Neuronal stem cell (in vitro differentiated cells): ENCODE results near the gene TSNAX.
A peak's percentile ranks its signal among the peaks of the same experiment; 100 is the strongest.
"Not testable (repeated sequence)": the region's sequence is repeated elsewhere in the genome, so short reads cannot be mapped to it uniquely, and the experiment has no call there.

Experiments used
- DNase-seq: peaks from one replicate; pipeline ENCODE4 v3.0.0-alpha.2; 2013; ENCODE audit warnings: low spot score
- H2AFZ ChIP-seq: one replicate; pipeline ENCODE4 v1.6.1; 2013; ENCODE audit warnings: mild to moderate bottlenecking, low read length, inconsistent platforms
- H2AK5ac ChIP-seq: 2 replicates; pipeline ENCODE4 v1.6.1; 2013; ENCODE audit warnings: low read depth, mild to moderate bottlenecking, inconsistent platforms, low read length, moderate library complexity, mixed read lengths
- H2BK120ac ChIP-seq: 2 replicates; pipeline ENCODE4 v1.6.1; 2013; ENCODE audit warnings: low read depth, mild to moderate bottlenecking, inconsistent platforms, low read length, moderate library complexity, mixed read lengths
- H2BK12ac ChIP-seq: one replicate; pipeline ENCODE4 v1.6.1; 2013; ENCODE audit warnings: low read length, inconsistent platforms
- H2BK15ac ChIP-seq: 2 replicates; pipeline ENCODE4 v1.6.1; 2013; ENCODE audit warnings: mild to moderate bottlenecking, low read length, inconsistent platforms, mixed read lengths
- H2BK5ac ChIP-seq: one replicate; pipeline ENCODE4 v1.6.1; 2013; ENCODE audit warnings: inconsistent platforms, mild to moderate bottlenecking, low read length, moderate library complexity
- H3K14ac ChIP-seq: one replicate; pipeline ENCODE4 v1.6.1; 2013; ENCODE audit warnings: low read length, inconsistent platforms
- H3K18ac ChIP-seq: 2 replicates; pipeline ENCODE4 v1.6.1; 2013; ENCODE audit warnings: low read length, inconsistent platforms
- H3K23ac ChIP-seq: 2 replicates; pipeline ENCODE4 v1.6.1; 2013; ENCODE audit warnings: low read depth, mild to moderate bottlenecking, mixed read lengths, low read length, inconsistent platforms; ENCODE audit not compliant: poor library complexity
- H3K27ac ChIP-seq: replicated peaks from 3 replicates; pipeline ENCODE4 v1.5.1; 2013; ENCODE audit warnings: low read length, inconsistent platforms
- H3K27me3 ChIP-seq, 3 experiments: 2 replicates each; pipeline ENCODE4 v1.6.1; 2013; ENCODE audit warnings: low read length in 3 of 3, mild to moderate bottlenecking in 2 of 3, inconsistent platforms in 1 of 3, low read depth in 1 of 3, mixed read lengths in 1 of 3, moderate library complexity in 1 of 3; ENCODE audit not compliant: control insufficient read depth in 3 of 3, insufficient read depth in 3 of 3
- H3K36me3 ChIP-seq, 2 donors: replicated peaks in 1 of 2; 2 replicates each; pipeline ENCODE4 v1.6.1; 2013; ENCODE audit warnings: low read length in 2 of 2; ENCODE audit not compliant: control insufficient read depth in 2 of 2, insufficient read depth in 2 of 2
- H3K4ac ChIP-seq: 2 replicates; pipeline ENCODE4 v1.6.1; 2013; ENCODE audit warnings: inconsistent platforms, mild to moderate bottlenecking, low read length, moderate library complexity
- H3K4me1 ChIP-seq, 2 donors: 1 replicate in 1 of 2; 2 replicates in 1 of 2; pipeline ENCODE4 v1.6.1; 2013; ENCODE audit warnings: low read length in 2 of 2, low read depth in 1 of 2; ENCODE audit not compliant: control insufficient read depth in 2 of 2, insufficient read depth in 1 of 2
- H3K4me2 ChIP-seq: one replicate; pipeline ENCODE4 v1.6.1; 2013; ENCODE audit warnings: mild to moderate bottlenecking, low read length, inconsistent platforms; ENCODE audit not compliant: insufficient read depth, poor library complexity, severe bottlenecking
- H3K4me3 ChIP-seq, 2 donors: 2 replicates each; pipeline ENCODE4 v1.5.1; 2013; ENCODE audit warnings: low read length in 2 of 2, mild to moderate bottlenecking in 2 of 2, inconsistent platforms in 1 of 2, moderate library complexity in 1 of 2
- H3K79me1 ChIP-seq: one replicate; pipeline ENCODE4 v1.6.1; 2013; ENCODE audit warnings: low read depth, mild to moderate bottlenecking, inconsistent platforms, low read length, moderate library complexity
- H3K9ac ChIP-seq: one replicate; pipeline ENCODE4 v1.6.1; 2013; ENCODE audit warnings: mild to moderate bottlenecking, low read depth, low read length, inconsistent platforms; ENCODE audit not compliant: poor library complexity
- H3K9me3 ChIP-seq, 2 donors: replicated peaks in 1 of 2; 2 replicates each; pipeline versions ENCODE3 to v1.6.1; 2013; ENCODE audit warnings: low read length in 2 of 2, mild to moderate bottlenecking in 2 of 2, inconsistent platforms in 1 of 2, low read depth in 1 of 2, mixed read lengths in 1 of 2, moderate library complexity in 1 of 2; ENCODE audit not compliant: control insufficient read depth in 2 of 2, insufficient read depth in 1 of 2
- H4K8ac ChIP-seq: one replicate; pipeline ENCODE4 v1.6.1; 2013; ENCODE audit warnings: low read depth, mild to moderate bottlenecking, inconsistent platforms, low read length, moderate library complexity
- H4K91ac ChIP-seq: one replicate; pipeline ENCODE4 v1.6.1; 2013; ENCODE audit warnings: low read length, low read depth, mild to moderate bottlenecking, inconsistent platforms; ENCODE audit not compliant: poor library complexity
- WGBS, 2 donors: extraction: QIAGEN DNeasy Blood & Tissue Kit; methylation state at CpG; one replicate each; pipeline ENCODE4 v1.1.7; 2013; ENCODE audit warnings: missing lambda C conversion rate in 2 of 2, mixed read lengths in 1 of 2; ENCODE audit not compliant: insufficient read length in 2 of 2, insufficient replicate concordance in 1 of 2; ENCODE audit errors: extremely low coverage in 2 of 2; 5-methylcytosine and 5-hydroxymethylcytosine counted together

The TSNAX gene

GRCh38 chr1:231503168-231503567 is 25.3 kb upstream of the TSNAX start:
- H3K27me3 ChIP-seq, H2AFZ ChIP-seq, H3K23ac ChIP-seq, H3K36me3 ChIP-seq, H3K14ac ChIP-seq, H3K79me1 ChIP-seq, H2AK5ac ChIP-seq, H2BK120ac ChIP-seq, H3K18ac ChIP-seq, H2BK15ac ChIP-seq, H2BK12ac ChIP-seq, H3K4me1 ChIP-seq, DNase-seq, H3K4me3 ChIP-seq, H2BK5ac ChIP-seq, H4K91ac ChIP-seq, H3K27ac ChIP-seq, H4K8ac ChIP-seq, H3K9ac ChIP-seq, H3K4me2 ChIP-seq, H3K4ac ChIP-seq: not testable (repeated sequence)
- WGBS, 2 donors, result no CpG with 5 or more reads among the region's 1 CpG
- peaks cover 7 to 11% of the 10 kb centered on the region in 2 donors for H3K9me3 ChIP-seq

GRCh38 chr1:231507476-231508355 is 20.8 kb upstream of the TSNAX start:
- H3K23ac ChIP-seq, result no peak overlapping the region
- H3K4me2 ChIP-seq, result no peak overlapping the region
- no peak overlapping the region for H3K14ac ChIP-seq
- H4K91ac ChIP-seq, result no peak overlapping the region
- no peak overlapping the region for H2BK12ac ChIP-seq
- H2BK15ac ChIP-seq, result no peak overlapping the region
- no peaks in the 10 kb centered on the region for H3K79me1 ChIP-seq
- H3K9me3 ChIP-seq, result no peaks in the 10 kb centered on the region
- H3K27me3 ChIP-seq, result no peaks in the 10 kb centered on the region
- H3K4ac ChIP-seq, result no peak overlapping the region
- H3K18ac ChIP-seq, result no peak overlapping the region
- H3K9ac ChIP-seq, result no peak overlapping the region
- H2AFZ ChIP-seq, result no peak overlapping the region
- no peak for DNase-seq
- no peak overlapping the region for H2BK120ac ChIP-seq
- no peak overlapping the region for H3K27ac ChIP-seq
- H3K4me3 ChIP-seq, result no peak overlapping the region
- no peak overlapping the region for H2BK5ac ChIP-seq
- H4K8ac ChIP-seq, result no peak overlapping the region
- no peaks in the 10 kb centered on the region for H3K4me1 ChIP-seq
- no CpG with 5 or more reads among the region's 9 CpGs for WGBS, 2 donors
- H2AK5ac ChIP-seq, result no peak overlapping the region
- no peaks in the 10 kb centered on the region for H3K36me3 ChIP-seq

GRCh38 chr1:231508497-231508896 is 20.0 kb upstream of the TSNAX start:
- no peak overlapping the region for H2BK5ac ChIP-seq
- H3K4me2 ChIP-seq, result no peak overlapping the region
- H3K18ac ChIP-seq, result no peak overlapping the region
- H3K36me3 ChIP-seq, result no peaks in the 10 kb centered on the region
- no peak overlapping the region for H3K9ac ChIP-seq
- WGBS, 2 donors, result no CpG with 5 or more reads among the region's 6 CpGs
- no peak overlapping the region for H3K4ac ChIP-seq
- H2AK5ac ChIP-seq, result no peak overlapping the region
- no peak overlapping the region for H3K14ac ChIP-seq
- H3K4me3 ChIP-seq, result no peak overlapping the region
- no peak overlapping the region for H2BK120ac ChIP-seq
- H3K79me1 ChIP-seq, result no peaks in the 10 kb centered on the region
- no peaks in the 10 kb centered on the region for H3K9me3 ChIP-seq
- H4K8ac ChIP-seq, result no peak overlapping the region
- H3K23ac ChIP-seq, result no peak overlapping the region
- H2AFZ ChIP-seq, result peak overlapping the region; percentile 82
- DNase-seq, result no peak
- H3K4me1 ChIP-seq, result no peaks in the 10 kb centered on the region
- no peak overlapping the region for H4K91ac ChIP-seq
- no peak overlapping the region for H3K27ac ChIP-seq
- H3K27me3 ChIP-seq, result no peaks in the 10 kb centered on the region
- no peak overlapping the region for H2BK12ac ChIP-seq
- H2BK15ac ChIP-seq, result no peak overlapping the region

GRCh38 chr1:231508941-231509340 is 19.5 kb upstream of the TSNAX start:
- no peak overlapping the region for H2BK120ac ChIP-seq
- no peak overlapping the region for H3K9ac ChIP-seq
- no peak overlapping the region for H3K18ac ChIP-seq
- no peak overlapping the region for H2AK5ac ChIP-seq
- DNase-seq, result no peak
- no peak overlapping the region for H3K4me3 ChIP-seq
- no peak overlapping the region for H3K27ac ChIP-seq
- no peak overlapping the region for H3K23ac ChIP-seq
- H3K36me3 ChIP-seq, result no peaks in the 10 kb centered on the region
- peak overlapping the region; percentile 82 for H2AFZ ChIP-seq
- no peaks in the 10 kb centered on the region for H3K9me3 ChIP-seq
- no peak overlapping the region for H4K91ac ChIP-seq
- no peaks in the 10 kb centered on the region for H3K4me1 ChIP-seq
- H2BK5ac ChIP-seq, result no peak overlapping the region
- no peak overlapping the region for H4K8ac ChIP-seq
- no peak overlapping the region for H2BK12ac ChIP-seq
- H3K4ac ChIP-seq, result no peak overlapping the region
- H3K79me1 ChIP-seq, result no peaks in the 10 kb centered on the region
- no CpG with 5 or more reads among the region's 6 CpGs for WGBS, 2 donors
- no peaks in the 10 kb centered on the region for H3K27me3 ChIP-seq
- H2BK15ac ChIP-seq, result no peak overlapping the region
- H3K14ac ChIP-seq, result no peak overlapping the region
- H3K4me2 ChIP-seq, result no peak overlapping the region
